ENCODE results near the gene DDX28.
A peak's percentile ranks its signal among the peaks of the same experiment; 100 is the strongest.
"Not testable (repeated sequence)": the region's sequence is repeated elsewhere in the genome, so short reads cannot be mapped to it uniquely, and the experiment has no call there.

The DDX28 gene

GRCh38 chr16:68019167-68019680 lies 3.8 kb downstream of the DDX28 start:
- no peak for DNase-seq (ENCODE audit: low read depth)
- no peak for TF ChIP-seq MYC (IDR thresholded peaks at IDR 0.05; ENCODE audit: low read depth, low read length)
- no peak for TF ChIP-seq MAX (IDR thresholded peaks at IDR 0.05; ENCODE audit: low read depth, low read length)
- no peak for TF ChIP-seq CTCF (IDR thresholded peaks at IDR 0.05; ENCODE audit: low read depth, low read length)
- no peak for TF ChIP-seq POLR2A (IDR thresholded peaks at IDR 0.05; ENCODE audit: extremely low read depth, insufficient read length)
- no peak overlapping the region for H3K4me3 ChIP-seq (ENCODE audit: low read depth, low read length)

- no peak within 1 kb of the TSS for H3K4me3 ChIP-seq (ENCODE audit: low read depth, low read length)
- no peak for TF ChIP-seq CTCF (IDR thresholded peaks at IDR 0.05; ENCODE audit: low read depth, low read length)
- TF ChIP-seq MAX (IDR thresholded peaks at IDR 0.05; ENCODE audit: low read depth, low read length): no peak
- no peak for TF ChIP-seq POLR2A (IDR thresholded peaks at IDR 0.05; ENCODE audit: extremely low read depth, insufficient read length)
- no peak for DNase-seq (ENCODE audit: low read depth)
Observed at GRCh38 chr16:68015681-68016080, 7.4 kb downstream of the DDX28 start, which contains the start of gene DPEP2NB. Gene DPEP2NB (minus strand): TSS chr16:68015911. CDS start chr16:68015770, 141 bp downstream.

- DNase-seq (ENCODE audit: low read depth): peak; percentile 84
- no peak for TF ChIP-seq POLR2A (IDR thresholded peaks at IDR 0.05; ENCODE audit: extremely low read depth, insufficient read length)
- peak; percentile 79 for TF ChIP-seq MYC (IDR thresholded peaks at IDR 0.05; ENCODE audit: low read depth, low read length)
- peak; percentile 54 for TF ChIP-seq MAX (IDR thresholded peaks at IDR 0.05; ENCODE audit: low read depth, low read length)
- H3K4me3 ChIP-seq (ENCODE audit: low read depth, low read length): no peak overlapping the region
Observed at GRCh38 chr16:68013440-68013839, 9.6 kb downstream of the DDX28 start.

GRCh38 chr16:68009872-68010271 lies 13.2 kb downstream of the DDX28 start:
- H3K4me3 ChIP-seq (ENCODE audit: low read depth, low read length); DNase-seq (ENCODE audit: low read depth): not testable (repeated sequence)

- DNase-seq (ENCODE audit: low read depth): no peak
- H3K4me3 ChIP-seq (ENCODE audit: low read depth, low read length): no peak overlapping the region
- TF ChIP-seq MAX (IDR thresholded peaks at IDR 0.05; ENCODE audit: low read depth, low read length): no peak
- TF ChIP-seq CTCF (IDR thresholded peaks at IDR 0.05; ENCODE audit: low read depth, low read length): no peak
- TF ChIP-seq POLR2A (IDR thresholded peaks at IDR 0.05; ENCODE audit: extremely low read depth, insufficient read length): no peak
- no peak for TF ChIP-seq MYC (IDR thresholded peaks at IDR 0.05; ENCODE audit: low read depth, low read length)
Observed at GRCh38 chr16:68009157-68009735, 13.8 kb downstream of the DDX28 start.

- TF ChIP-seq POLR2A (IDR thresholded peaks at IDR 0.05; ENCODE audit: extremely low read depth, insufficient read length) (no peak), MYC (IDR thresholded peaks at IDR 0.05; ENCODE audit: low read depth, low read length) (peak; percentile 67; the same call in 1 of the 2 replicates), MAX (IDR thresholded peaks at IDR 0.05; ENCODE audit: low read depth, low read length) (peak; percentile 77), CTCF (IDR thresholded peaks at IDR 0.05; ENCODE audit: low read depth, low read length) (no peak)
- no peak overlapping the region for H3K4me3 ChIP-seq (ENCODE audit: low read depth, low read length)
- peak; percentile 94 for DNase-seq (ENCODE audit: low read depth)
Observed at GRCh38 chr16:68005786-68006286, 17.2 kb downstream of the DDX28 start.

All from NB4 (cell line).